A673 (cell line): ENCODE data around the gene ZBTB1. TPM values are rescaled to one million over a fixed set of nuclear protein-coding genes. Genes with fewer than 3 reads are reported as not detected.

Experiments used
- BruUV-seq: library from RNA; stranded (reverse); fragments of 400-500 nt; replicated peaks from 2 replicates; lab custom pipeline; 2021; lab: Mats Ljungman, UMichigan
- CTCF ChIA-PET: fragments of 300-600 bp; sonication (Branson Sonifier 250); formaldehyde crosslinking; loops from one replicate; lab custom pipeline; 2022; ENCODE audit warnings: antibody characterized with exemption; lab: Charles Lee
- POLR2A ChIA-PET: fragments of 300-600 bp; sonication (Branson Sonifier 250); formaldehyde crosslinking; loops from one replicate; lab custom pipeline; 2022; ENCODE audit warnings: antibody characterized with exemption; ENCODE audit not compliant: low non-redundant PET; lab: Charles Lee
- DNase-seq: peaks from one replicate; pipeline ENCODE4 v3.0.0-alpha.2; 2015; ENCODE audit warnings: low spot score
- H3K27ac ChIP-seq: fragments of 200-600 bp; sonication (generic); 2 replicates; pipeline ENCODE4 v1.5.1; 2016; ENCODE audit warnings: mixed run types, low read depth, mild to moderate bottlenecking, mixed read lengths, antibody characterized with exemption, low read length; ENCODE audit not compliant: poor library complexity, severe bottlenecking
- H3K27me3 ChIP-seq: fragments of 200-600 bp; sonication (generic); replicated peaks from 2 replicates; pipeline ENCODE4 v1.6.1; 2017; ENCODE audit warnings: mixed run types, low read depth, mild to moderate bottlenecking, mixed read lengths, antibody characterized with exemption, low read length; ENCODE audit not compliant: insufficient read depth, poor library complexity
- H3K36me3 ChIP-seq: fragments of 200-600 bp; sonication (generic); 2 replicates; pipeline ENCODE4 v1.6.1; 2016; ENCODE audit warnings: mixed run types, mild to moderate bottlenecking, mixed read lengths, antibody characterized with exemption, low read length; ENCODE audit not compliant: insufficient read depth, poor library complexity, severe bottlenecking
- H3K4me1 ChIP-seq: fragments of 200-600 bp; sonication (generic); 2 replicates; pipeline ENCODE4 v1.6.1; 2017; ENCODE audit warnings: mixed run types, mild to moderate bottlenecking, mixed read lengths, antibody characterized with exemption, low read length; ENCODE audit not compliant: insufficient read depth, poor library complexity, severe bottlenecking
- H3K4me3 ChIP-seq: fragments of 200-600 bp; sonication (generic); 2 replicates; pipeline ENCODE4 v1.5.1; 2016; ENCODE audit warnings: low read depth, mixed run types, mild to moderate bottlenecking, mixed read lengths, low read length; ENCODE audit not compliant: poor library complexity, severe bottlenecking
- H3K9me3 ChIP-seq: fragments of 200-600 bp; sonication (generic); 2 replicates; pipeline ENCODE4 v1.6.1; 2016; ENCODE audit warnings: mixed run types, low read depth, mild to moderate bottlenecking, mixed read lengths, antibody characterized with exemption, low read length; ENCODE audit not compliant: poor library complexity, severe bottlenecking
- EZH2 ChIP-seq: fragments of 200-600 bp; sonication (generic); IDR thresholded peaks from 2 replicates; pipeline ENCODE4 v1.6.1; 2017; ENCODE audit warnings: borderline replicate concordance, low read depth, mild to moderate bottlenecking, mixed read lengths, antibody characterized with exemption, low read length; ENCODE audit not compliant: poor library complexity, severe bottlenecking
- intact Hi-C: fragments of 100-400 bp; cut with micrococcal nuclease; formaldehyde crosslinking; loops from one replicate; pipeline ENCODE4 v1.10.0; 2022; ENCODE audit not compliant: unreplicated experiment
- total RNA-seq: library from RNA; stranded (reverse); gene quantifications from 2 replicates; pipeline ENCODE4 v1.2.3, GENCODE V29; 2021
- TF ChIP-seq, protein P1 (sequence below): fragments of 300-800, 200-600 bp; sonication (generic); conservative IDR thresholded peaks from 2 replicates; pipeline ENCODE4 v1.5.1; 2017; ENCODE audit warnings: low read depth, mild to moderate bottlenecking, antibody characterized with exemption, low read length, moderate library complexity, mixed read lengths

The ZBTB1 gene
- total RNA-seq, 1 experiment from 2014 or later = 37.7 TPM

- peaks cover 43% of the 10 kb centered on the region for H3K4me1 ChIP-seq
- TF ChIP-seq, protein P1, sequence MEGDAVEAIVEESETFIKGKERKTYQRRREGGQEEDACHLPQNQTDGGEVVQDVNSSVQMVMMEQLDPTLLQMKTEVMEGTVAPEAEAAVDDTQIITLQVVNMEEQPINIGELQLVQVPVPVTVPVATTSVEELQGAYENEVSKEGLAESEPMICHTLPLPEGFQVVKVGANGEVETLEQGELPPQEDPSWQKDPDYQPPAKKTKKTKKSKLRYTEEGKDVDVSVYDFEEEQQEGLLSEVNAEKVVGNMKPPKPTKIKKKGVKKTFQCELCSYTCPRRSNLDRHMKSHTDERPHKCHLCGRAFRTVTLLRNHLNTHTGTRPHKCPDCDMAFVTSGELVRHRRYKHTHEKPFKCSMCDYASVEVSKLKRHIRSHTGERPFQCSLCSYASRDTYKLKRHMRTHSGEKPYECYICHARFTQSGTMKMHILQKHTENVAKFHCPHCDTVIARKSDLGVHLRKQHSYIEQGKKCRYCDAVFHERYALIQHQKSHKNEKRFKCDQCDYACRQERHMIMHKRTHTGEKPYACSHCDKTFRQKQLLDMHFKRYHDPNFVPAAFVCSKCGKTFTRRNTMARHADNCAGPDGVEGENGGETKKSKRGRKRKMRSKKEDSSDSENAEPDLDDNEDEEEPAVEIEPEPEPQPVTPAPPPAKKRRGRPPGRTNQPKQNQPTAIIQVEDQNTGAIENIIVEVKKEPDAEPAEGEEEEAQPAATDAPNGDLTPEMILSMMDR = no peak
- TF ChIP-seq EZH2 = no peak
- intact Hi-C loops = no loop called here
- no peaks in the 10 kb centered on the region for H3K36me3 ChIP-seq
- H3K27me3 ChIP-seq = no peaks in the 10 kb centered on the region
- CTCF ChIA-PET = no interaction called here
- POLR2A ChIA-PET = interaction anchor here (0.6 kb wide), 1 partner anchor 109 kb away, joined by 3 read pairs; no protein-coding TSS in a partner anchor
- H3K9me3 ChIP-seq = no peaks in the 10 kb centered on the region
- BruUV-seq = no TSS peak
- H3K27ac ChIP-seq = no peak overlapping the region
- DNase-seq = no peak
- peak overlapping the region; percentile 13 for H3K4me3 ChIP-seq
These were observed 2.2 kb downstream of the ZBTB1 start for GRCh38 chr14:64506721-64507120.

DNA sequence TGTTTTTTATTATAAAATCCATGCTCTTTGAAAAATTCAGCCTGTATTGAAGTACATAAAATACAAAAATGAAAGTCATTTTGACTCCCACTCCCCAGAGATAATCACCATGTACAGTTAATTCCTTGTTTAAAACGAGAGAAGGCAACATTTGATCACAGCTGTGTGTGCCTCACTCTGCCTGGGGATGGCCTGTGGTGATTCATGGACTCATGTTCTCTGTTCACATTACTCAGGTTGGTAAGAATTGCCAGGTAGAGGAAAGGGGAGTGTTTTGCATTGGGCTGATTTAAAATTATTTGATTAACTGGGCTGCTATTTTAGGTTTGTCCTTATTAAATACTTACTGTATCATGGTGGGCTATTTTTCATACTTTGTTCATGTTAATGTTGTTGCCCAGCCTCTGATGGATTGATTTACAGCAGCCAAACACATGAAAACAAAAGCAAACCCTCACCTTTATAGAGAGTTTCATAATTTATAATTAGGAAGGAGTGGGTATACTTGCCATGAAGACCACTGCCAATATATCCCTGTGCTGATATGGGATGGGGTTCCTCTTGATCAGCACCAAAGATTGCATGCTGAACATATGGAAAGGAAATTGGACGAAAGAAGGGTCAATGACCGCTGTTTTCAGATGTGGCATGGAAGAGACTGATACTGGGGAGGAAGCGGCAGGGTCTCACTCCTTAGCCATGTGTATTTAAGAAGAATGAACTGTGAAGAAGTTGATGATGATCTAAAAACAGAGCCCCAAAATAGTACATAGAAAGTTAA lies 3.0 kb downstream of the ZBTB1 start:
- no peak for TF ChIP-seq EZH2
- Histone ChIP-seq H3K27ac (no peak overlapping the region), H3K4me1 (peaks cover 35% of the 10 kb centered on the region), H3K9me3 (no peaks in the 10 kb centered on the region), H3K27me3 (no peaks in the 10 kb centered on the region), H3K4me3 (peak overlapping the region; percentile 13), H3K36me3 (no peaks in the 10 kb centered on the region)
- ChIA-PET CTCF (no interaction called here), POLR2A (interaction anchor here (0.6 kb wide), 1 partner anchor 110 kb away, joined by 3 read pairs; no protein-coding TSS in a partner anchor)
- intact Hi-C loops = no loop called here
- BruUV-seq = no TSS peak
- no peak for DNase-seq

DNA sequence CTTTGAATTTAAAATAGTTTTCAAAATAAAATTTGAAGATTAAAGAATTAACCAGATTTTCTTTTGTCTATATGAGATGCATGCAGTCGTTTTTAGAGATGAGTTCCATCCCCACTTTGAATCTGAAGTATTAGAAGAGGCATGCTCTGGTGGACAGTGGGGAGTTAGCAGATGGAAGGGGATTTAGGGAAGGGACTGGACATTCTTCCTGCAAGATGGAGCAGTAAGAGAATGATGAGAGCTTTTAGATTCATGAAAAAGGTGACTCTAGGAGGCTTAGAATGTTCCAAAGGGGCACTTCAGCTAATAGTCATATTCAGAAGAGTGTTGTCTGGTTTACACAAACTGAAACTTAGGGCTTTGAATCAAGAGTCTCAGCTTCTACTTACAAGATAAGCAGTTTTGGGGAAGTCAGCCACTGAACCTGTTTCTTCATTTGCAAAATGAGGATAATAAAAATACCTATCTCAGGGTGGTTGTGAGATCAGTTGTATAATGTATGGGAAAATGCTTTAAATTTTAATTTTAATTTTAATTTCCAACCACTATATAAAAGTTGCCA lies 3.7 kb downstream of the ZBTB1 start:
- Histone ChIP-seq H3K4me3 (no peak overlapping the region), H3K27me3 (no peaks in the 10 kb centered on the region), H3K4me1 (peaks cover 34% of the 10 kb centered on the region), H3K9me3 (no peaks in the 10 kb centered on the region), H3K36me3 (no peaks in the 10 kb centered on the region), H3K27ac (peak overlapping the region; percentile 7)
- POLR2A ChIA-PET = no interaction called here
- TF ChIP-seq, protein P1 = no peak
- no peak for TF ChIP-seq EZH2
- CTCF ChIA-PET = no interaction called here
- BruUV-seq = no TSS peak
- intact Hi-C loops = no loop called here
- DNase-seq = no peak
